ENCODE results near the gene DOCK3. TPM values are rescaled to one million over a fixed set of nuclear protein-coding genes. Genes with fewer than 3 reads are reported as not detected.

Gene DOCK3
- total RNA-seq, 1 donor from 2014 or later, result 10.0 TPM

GRCh38 chr3:51274052-51274451, 599.3 kb downstream of the DOCK3 start:
- no peak overlapping the region for H3K4me3 Mint-ChIP-seq (ENCODE audit: low read depth)
- peaks cover 4% of the 10 kb centered on the region for H3K36me3 Mint-ChIP-seq (ENCODE audit: insufficient read depth)
- peaks cover 21% of the 10 kb centered on the region for H3K4me1 Mint-ChIP-seq (ENCODE audit: low read depth)
- DNase-seq (ENCODE audit: low spot score, unreplicated experiment), result no peak
- no peak overlapping the region for H3K27ac Mint-ChIP-seq
- no peak for TF ChIP-seq CTCF (IDR thresholded peaks at IDR 0.05; ENCODE audit: unreplicated experiment)
- no peaks in the 10 kb centered on the region for H3K27me3 Mint-ChIP-seq
- H3K9me3 Mint-ChIP-seq (ENCODE audit: low read depth), result no peaks in the 10 kb centered on the region

GRCh38 chr3:51275111-51275805, 600.5 kb downstream of the DOCK3 start:
- peaks cover 25% of the 10 kb centered on the region for H3K4me1 Mint-ChIP-seq (ENCODE audit: low read depth)
- peak overlapping the region; percentile 27 for H3K27ac Mint-ChIP-seq
- no peak overlapping the region for H3K4me3 Mint-ChIP-seq (ENCODE audit: low read depth)
- DNase-seq (ENCODE audit: low spot score, unreplicated experiment), result no peak
- H3K9me3 Mint-ChIP-seq (ENCODE audit: low read depth), result no peaks in the 10 kb centered on the region
- no peaks in the 10 kb centered on the region for H3K27me3 Mint-ChIP-seq
- peaks cover 4% of the 10 kb centered on the region for H3K36me3 Mint-ChIP-seq (ENCODE audit: insufficient read depth)
- TF ChIP-seq CTCF (IDR thresholded peaks at IDR 0.05; ENCODE audit: unreplicated experiment), result no peak

- TF ChIP-seq CTCF (IDR thresholded peaks at IDR 0.05; ENCODE audit: unreplicated experiment), result no peak
- H3K4me3 Mint-ChIP-seq (ENCODE audit: low read depth), result no peak overlapping the region
These were observed 601.3 kb downstream of the DOCK3 start for GRCh38 chr3:51276046-51276445.

GRCh38 chr3:51279448-51279847, 604.7 kb downstream of the DOCK3 start:
- DNase-seq (ENCODE audit: low spot score, unreplicated experiment), result no peak
- no peak for TF ChIP-seq CTCF (IDR thresholded peaks at IDR 0.05; ENCODE audit: unreplicated experiment)
- Mint-ChIP-seq H3K36me3 (ENCODE audit: insufficient read depth) (peaks cover 15% of the 10 kb centered on the region), H3K9me3 (ENCODE audit: low read depth) (peaks cover 7% of the 10 kb centered on the region), H3K4me1 (ENCODE audit: low read depth) (peaks cover 12% of the 10 kb centered on the region), H3K27me3 (no peaks in the 10 kb centered on the region), H3K27ac (no peak overlapping the region), H3K4me3 (ENCODE audit: low read depth) (no peak overlapping the region)

More at GRCh38 chr3:51276046-51276445, 601.3 kb downstream of the DOCK3 start:
- H3K27me3 Mint-ChIP-seq, result no peaks in the 10 kb centered on the region
- H3K36me3 Mint-ChIP-seq (ENCODE audit: insufficient read depth), result peaks cover 6% of the 10 kb centered on the region
- H3K27ac Mint-ChIP-seq, result no peak overlapping the region
- no peak for DNase-seq (ENCODE audit: low spot score, unreplicated experiment)
- H3K4me1 Mint-ChIP-seq (ENCODE audit: low read depth), result peaks cover 25% of the 10 kb centered on the region
- no peaks in the 10 kb centered on the region for H3K9me3 Mint-ChIP-seq (ENCODE audit: low read depth)

GRCh38 chr3:51280176-51280575, 605.4 kb downstream of the DOCK3 start:
- Mint-ChIP-seq H3K4me1 (ENCODE audit: low read depth) (peaks cover 9% of the 10 kb centered on the region), H3K4me3 (ENCODE audit: low read depth) (no peak overlapping the region), H3K27ac (no peak overlapping the region), H3K36me3 (ENCODE audit: insufficient read depth) (peaks cover 18% of the 10 kb centered on the region), H3K9me3 (ENCODE audit: low read depth) (peaks cover 7% of the 10 kb centered on the region), H3K27me3 (no peaks in the 10 kb centered on the region)
- TF ChIP-seq CTCF (IDR thresholded peaks at IDR 0.05; ENCODE audit: unreplicated experiment), result no peak
- no peak for DNase-seq (ENCODE audit: low spot score, unreplicated experiment)
